ENCODE results near the gene IGF1.

Gene IGF1

DNA sequence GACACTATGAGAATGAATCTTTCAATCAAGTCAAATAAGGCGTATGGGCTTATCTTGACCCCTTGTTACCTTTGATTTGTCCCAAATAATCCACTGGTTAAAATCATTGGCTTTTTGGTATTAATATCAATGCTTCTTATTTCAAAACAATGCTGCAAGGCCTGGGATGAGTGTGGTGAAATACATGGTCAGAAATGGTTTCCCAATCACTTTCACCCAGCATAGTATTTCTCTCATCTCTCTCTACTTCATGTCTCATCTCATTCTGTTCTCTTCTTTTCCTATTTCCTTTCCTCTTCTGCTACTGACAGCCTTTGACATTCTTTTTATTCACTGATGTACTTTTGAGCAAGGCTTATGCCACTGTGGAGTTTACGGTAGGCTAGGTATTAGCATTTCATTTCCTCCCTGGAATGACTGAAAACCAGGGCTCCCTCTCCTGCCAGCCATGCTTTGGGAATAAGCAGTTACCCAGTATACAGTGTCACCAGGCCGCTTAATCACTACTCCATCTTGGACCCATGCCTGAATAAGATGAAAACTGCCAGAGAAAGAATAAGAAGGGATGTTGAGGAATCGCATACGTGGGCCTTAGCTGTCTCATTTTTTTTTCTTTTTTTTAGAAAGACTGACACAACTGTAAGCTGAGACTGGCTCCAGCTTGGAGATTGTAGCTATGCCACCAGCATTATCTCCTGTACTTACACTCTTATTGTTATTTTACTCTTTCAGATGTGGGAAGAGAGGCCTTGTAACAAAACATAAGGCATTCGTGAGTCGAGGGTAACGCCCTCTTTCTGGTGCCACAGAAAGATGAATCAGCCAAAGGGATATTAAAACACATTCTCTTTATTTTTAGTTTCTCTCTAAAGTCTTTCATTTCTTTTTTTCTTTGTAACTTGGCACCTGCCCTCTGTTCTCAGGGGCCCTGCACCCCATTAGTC, 53.5 kb downstream of the IGF1 start:
- no peak for DNase-seq (ENCODE audit: low read depth)

DNA sequence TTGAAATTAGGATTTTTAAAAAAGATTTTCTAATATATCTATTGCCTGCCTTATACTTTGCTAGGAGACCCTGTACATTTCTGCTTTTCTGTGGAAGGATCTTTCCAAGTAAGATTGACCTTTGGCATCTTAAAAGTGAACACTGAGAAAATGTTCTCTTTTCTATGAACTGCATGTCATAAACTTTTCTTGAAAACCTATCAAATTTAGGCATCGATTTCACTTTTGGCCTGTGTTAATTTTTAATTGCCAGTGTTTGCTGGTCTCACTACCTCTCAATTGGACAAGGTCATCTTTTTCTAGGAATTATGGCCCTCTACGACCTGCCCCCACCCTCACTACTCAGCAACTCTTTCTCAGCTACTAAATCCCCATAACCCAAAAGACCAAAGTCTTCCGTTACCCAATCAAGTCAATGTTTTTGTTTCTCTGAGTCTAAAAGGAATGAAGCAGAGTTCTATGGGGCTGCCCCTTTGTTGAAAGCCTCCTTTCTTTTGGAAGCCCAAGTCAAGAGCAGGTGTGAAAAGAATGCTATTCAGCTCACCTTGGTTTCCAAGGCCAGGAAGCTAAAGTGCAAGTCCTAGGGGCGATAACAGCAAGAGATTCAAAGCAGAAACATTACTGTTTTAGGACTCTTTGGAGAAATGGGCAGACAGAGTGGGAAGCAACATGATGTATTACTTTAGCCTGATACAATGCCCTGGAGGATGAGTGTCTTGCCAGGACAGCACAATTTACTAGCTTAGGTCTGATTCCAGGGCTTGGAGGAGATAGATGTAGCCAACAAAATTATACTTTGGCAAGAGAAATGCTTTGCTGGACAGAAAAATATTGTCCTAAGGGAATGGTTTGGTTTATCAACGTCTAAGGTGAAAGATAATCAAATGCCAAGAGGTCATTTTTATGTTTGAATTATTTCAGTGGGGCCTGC, 55.0 kb downstream of the IGF1 start:
- no peak for DNase-seq (ENCODE audit: low read depth)

DNA sequence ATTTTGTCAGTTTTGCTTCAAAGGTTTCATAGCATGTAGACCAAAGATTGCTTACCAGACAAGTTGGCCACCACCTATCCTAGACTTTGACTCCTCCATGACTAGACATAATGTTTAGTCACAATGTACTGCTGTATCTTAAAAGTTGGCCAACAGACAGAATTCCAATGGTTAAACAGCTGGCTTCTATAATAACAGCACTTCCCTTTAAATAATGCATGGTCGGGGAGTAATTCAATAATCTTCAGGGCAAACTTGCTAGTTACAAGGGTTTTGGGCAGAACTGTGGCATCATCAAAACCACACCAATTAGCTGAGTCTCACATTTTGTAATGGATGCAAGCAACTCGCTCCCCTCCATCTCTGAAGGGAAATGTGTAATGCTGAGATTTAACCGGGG, 56.9 kb downstream of the IGF1 start:
- no peak for DNase-seq (ENCODE audit: low read depth)

- no peak for DNase-seq (ENCODE audit: low read depth)
These were observed 58.4 kb downstream of the IGF1 start for GRCh38 chr12:102421802-102422583.

GRCh38 chr12:102419094-102419764, 61.1 kb downstream of the IGF1 start:
- DNase-seq (ENCODE audit: low read depth): no peak

DNA sequence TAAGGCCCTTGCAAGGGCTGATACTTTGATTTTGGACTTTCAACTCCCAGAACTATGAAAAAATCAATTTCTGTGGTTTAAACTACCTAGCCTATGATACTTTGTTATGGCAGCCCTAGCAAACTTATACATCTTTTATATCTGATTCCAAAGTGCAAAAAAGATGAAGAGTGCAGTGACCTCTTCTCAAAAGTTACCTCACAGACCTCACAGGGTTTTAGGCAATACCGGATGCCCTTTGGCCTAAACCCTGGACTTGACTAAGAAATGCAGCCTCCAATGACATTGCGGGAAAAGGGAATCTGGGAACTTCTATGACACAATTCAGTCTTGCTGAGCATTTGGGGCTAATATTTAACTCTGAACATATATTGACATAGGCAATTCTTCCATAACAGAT, 63.3 kb downstream of the IGF1 start:
- DNase-seq (ENCODE audit: low read depth): no peak

DNA sequence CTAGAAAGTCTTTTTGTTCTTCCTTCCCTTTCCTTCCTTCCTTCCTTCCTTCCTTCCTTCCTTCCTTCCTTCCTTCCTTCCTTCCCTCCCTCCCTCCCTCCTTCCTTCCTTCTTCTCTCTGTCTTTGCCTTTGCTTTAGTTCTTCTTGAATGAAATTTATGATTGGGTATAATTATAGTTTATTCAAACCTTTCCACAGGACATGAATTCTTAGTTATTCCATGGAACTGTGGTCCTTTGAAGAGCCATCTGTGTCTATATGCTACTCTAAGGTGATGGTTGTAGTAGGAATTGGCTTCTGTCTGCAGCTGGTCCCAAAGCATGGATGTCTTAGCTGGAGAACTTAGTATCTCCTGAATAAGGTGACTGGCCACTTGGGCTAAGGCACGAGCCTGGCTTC, 64.8 kb downstream of the IGF1 start:
- DNase-seq (ENCODE audit: low read depth): no peak

DNA sequence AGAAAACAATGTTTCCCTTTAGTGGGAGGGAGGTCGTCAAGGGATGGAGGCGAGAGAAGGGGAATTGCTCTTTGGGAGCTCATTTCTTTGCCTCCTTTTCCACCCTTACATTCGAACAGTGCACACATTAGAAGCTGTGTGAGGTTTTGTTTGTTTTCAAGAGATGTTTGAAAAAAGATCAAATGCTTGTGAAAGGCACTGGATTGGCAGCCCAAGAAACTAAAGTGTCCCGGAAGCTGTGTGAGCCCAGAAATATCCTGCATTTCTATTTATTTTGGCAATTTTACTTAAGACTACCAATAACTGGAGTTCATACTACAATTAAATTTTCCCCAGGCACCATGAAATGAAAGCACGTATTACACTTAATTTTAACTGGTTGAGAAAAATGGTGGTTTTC, 67.0 kb downstream of the IGF1 start:
- DNase-seq (ENCODE audit: low read depth): no peak

DNA sequence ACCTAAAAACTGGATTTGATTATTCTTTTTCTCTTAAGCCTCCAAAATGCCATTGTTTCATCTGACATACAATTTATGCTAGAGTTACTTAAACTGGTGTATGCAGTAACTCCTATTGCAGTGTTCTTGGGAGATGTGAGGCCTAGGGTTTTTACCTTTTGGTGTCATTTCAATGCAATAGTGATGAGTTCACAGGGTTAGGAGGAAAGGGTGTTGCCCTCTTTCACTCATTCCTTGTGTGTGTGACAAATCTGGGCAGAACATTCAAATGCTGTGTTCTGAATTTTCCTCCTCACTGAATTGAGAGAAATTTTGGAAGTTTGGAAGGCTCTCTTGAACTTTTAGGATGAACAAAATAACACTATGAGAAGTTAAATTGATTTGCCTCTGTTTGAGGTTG, 69.9 kb downstream of the IGF1 start:
- no peak for DNase-seq (ENCODE audit: low read depth)

GRCh38 chr12:102408487-102409297, 71.7 kb downstream of the IGF1 start:
- no peak for DNase-seq (ENCODE audit: low read depth)

GRCh38 chr12:102407776-102408486, 72.4 kb downstream of the IGF1 start:
- DNase-seq (ENCODE audit: low read depth): no peak

DNA sequence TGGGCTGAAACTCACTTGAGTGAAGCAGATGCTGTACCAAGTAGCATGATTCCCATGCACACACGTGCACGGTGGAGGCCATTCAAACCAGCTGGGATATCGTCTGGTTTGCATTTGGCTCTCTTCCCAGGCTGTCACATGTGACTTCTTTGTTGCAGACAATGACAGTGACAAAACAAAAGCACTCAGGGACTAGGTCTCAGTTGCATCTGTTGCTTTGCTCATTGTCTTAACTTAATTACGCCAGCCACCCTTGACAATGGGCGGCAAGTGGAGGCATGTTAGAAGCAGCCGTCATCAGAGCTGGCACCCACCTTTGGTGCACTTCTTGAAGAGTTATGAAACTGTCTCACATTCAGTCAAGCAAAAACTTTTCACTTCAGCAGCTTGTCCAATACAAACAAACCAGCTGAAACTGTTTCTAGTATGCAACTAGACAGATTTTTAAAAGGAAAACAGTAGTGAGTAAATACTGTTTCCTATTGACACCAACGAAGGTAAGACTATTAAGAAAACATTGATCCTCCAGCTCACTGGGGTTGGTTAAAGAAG, 74.3 kb downstream of the IGF1 start:
- no peak for DNase-seq (ENCODE audit: low read depth)

GRCh38 chr12:102401087-102401486, 79.3 kb downstream of the IGF1 start:
- DNase-seq (ENCODE audit: low read depth): no peak

GRCh38 chr12:102399653-102400052, 80.7 kb downstream of the IGF1 start:
- DNase-seq (ENCODE audit: low read depth): no peak

DNA sequence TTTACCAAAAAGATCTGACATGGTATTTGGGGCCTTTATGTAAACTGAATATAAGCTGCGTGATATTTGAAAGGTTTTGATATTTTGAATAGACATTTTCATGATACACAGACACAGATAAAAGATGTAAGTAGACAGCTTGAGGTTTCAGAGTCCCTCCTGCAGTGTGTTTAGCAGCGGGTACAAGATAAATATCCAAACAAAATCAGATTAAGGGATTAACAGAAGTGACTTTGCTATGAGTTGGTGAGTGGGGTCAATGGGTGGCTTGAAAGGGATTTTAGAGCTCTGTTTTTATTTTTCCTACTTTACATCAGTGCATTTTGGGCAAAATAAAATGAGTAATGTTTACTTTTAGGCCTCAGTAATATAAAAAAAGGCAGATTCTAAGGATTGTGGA, 84.1 kb downstream of the IGF1 start:
- no peak for DNase-seq (ENCODE audit: low read depth)

DNA sequence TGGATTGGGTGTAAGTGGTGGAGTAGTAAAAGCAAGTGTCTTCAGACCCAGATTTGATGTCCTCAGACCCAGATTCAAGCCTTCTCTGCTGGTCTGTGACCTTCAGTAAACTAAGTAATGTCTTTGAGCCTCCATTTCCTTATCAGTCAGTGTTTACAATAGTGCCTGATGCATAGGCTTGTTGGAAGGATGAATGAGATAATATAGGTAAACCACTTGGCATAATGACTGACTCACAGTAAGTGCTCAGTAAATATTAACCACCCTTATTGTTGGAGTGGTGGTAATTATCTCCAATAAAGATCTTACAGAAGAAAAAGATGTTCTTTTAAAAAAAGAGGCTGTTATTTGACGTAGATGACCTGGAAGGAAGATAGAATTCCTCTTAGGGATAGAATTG, 86.2 kb downstream of the IGF1 start:
- DNase-seq (ENCODE audit: low read depth): no peak

DNA sequence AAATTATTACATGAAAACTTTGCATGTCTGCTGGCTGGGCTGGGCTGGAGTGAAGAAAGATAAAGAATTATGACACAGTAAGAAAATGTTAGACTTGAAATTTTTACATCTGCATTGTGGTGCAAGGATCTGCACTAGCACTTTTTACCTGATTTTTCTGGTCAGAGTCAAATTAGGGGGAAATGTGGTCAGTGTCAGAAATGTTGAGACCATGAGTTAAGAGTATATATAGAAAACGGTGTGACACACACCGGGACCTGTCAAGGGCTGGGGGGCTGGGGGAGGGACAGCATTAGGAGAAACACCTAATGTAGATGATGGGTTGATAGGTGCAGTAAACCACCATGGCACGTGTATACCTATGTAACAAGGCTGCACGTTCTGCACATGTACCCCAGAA, 90.3 kb downstream of the IGF1 start:
- no peak for DNase-seq (ENCODE audit: low read depth)

DNA sequence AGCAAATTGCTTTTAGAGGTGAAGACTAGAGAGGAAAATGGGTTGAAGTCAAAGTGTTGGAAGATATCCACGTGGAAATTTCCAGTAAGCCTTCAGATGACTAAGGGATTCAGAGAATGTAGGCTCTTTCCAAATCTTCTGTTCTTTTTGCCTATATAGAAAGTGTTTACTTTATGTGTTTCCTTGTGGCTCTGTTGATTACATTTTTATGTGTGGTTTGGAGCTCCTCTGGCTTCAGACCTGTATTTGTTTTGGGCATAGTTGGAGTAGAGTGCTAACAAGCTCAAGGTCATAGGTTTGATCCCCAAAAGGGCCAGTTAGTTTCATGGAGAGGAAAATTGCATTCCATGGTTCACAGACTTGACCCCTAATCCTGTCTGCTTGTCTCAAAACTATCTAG, 91.9 kb downstream of the IGF1 start:
- DNase-seq (ENCODE audit: low read depth): no peak

- DNase-seq (ENCODE audit: low read depth): no peak
These were observed 95.0 kb downstream of the IGF1 start for GRCh38 chr12:102385343-102385742.
